Upper lobe of left lung (tissue), 4 donors: ENCODE results near the gene PSMC3.

Source experiments
- POLR2AphosphoS5 ChIP-seq, 2 donors: sonication (generic); formaldehyde crosslinking; IDR thresholded peaks; one replicate each; pipeline ENCODE4 v1.5.1; 2017; ENCODE audit warnings: antibody characterized with exemption in 2 of 2
- TF ChIP-seq, protein P1 (sequence below), 6 experiments: fragments of 450-650 bp in 4 of 6; fragments of 200-600 bp in 2 of 6; sonication (generic) in 2 of 6; IDR thresholded peaks; one replicate each; pipeline ENCODE4 v1.5.1; 2016 to 2019; ENCODE audit warnings: antibody characterized with exemption in 6 of 6

DNA sequence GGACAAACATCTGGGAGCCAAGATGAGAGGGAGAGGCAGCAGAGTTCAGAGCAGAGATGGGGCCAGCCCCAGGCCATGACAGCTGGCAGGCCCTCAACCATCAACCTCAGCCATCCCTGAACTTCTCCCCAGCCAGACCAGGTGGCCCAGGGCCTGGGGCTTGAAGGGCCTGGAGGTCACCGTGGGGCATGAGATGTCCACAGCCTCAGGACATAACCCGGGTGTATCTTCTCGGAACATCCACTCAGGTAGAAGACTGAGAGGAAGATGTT, 30.3 kb downstream of the PSMC3 start:
- TF ChIP-seq, protein P1, sequence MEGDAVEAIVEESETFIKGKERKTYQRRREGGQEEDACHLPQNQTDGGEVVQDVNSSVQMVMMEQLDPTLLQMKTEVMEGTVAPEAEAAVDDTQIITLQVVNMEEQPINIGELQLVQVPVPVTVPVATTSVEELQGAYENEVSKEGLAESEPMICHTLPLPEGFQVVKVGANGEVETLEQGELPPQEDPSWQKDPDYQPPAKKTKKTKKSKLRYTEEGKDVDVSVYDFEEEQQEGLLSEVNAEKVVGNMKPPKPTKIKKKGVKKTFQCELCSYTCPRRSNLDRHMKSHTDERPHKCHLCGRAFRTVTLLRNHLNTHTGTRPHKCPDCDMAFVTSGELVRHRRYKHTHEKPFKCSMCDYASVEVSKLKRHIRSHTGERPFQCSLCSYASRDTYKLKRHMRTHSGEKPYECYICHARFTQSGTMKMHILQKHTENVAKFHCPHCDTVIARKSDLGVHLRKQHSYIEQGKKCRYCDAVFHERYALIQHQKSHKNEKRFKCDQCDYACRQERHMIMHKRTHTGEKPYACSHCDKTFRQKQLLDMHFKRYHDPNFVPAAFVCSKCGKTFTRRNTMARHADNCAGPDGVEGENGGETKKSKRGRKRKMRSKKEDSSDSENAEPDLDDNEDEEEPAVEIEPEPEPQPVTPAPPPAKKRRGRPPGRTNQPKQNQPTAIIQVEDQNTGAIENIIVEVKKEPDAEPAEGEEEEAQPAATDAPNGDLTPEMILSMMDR (IDR thresholded peaks at IDR 0.05) = no peak
- no peak for TF ChIP-seq POLR2AphosphoS5 (IDR thresholded peaks at IDR 0.05)
